Activated CD4-positive, CD25-positive, alpha-beta regulatory T cell treated with anti-CD3 and anti-CD28 coated beads, Interleukin-2, amount 50 U/mL, for 16 hours (primary cell): ENCODE data around the gene ARFGEF2.
"Not testable (repeated sequence)": the region's sequence is repeated elsewhere in the genome, so short reads cannot be mapped to it uniquely, and the experiment has no call there.

Experiments
- DNase-seq: peaks from one replicate; pipeline ENCODE4 v3.0.0-alpha.2; 2020; ENCODE audit warnings: low read depth, low spot score

The ARFGEF2 gene

GRCh38 chr20:48951646-48952045 lies 30.1 kb downstream of the ARFGEF2 start:
- no peak for DNase-seq

DNA sequence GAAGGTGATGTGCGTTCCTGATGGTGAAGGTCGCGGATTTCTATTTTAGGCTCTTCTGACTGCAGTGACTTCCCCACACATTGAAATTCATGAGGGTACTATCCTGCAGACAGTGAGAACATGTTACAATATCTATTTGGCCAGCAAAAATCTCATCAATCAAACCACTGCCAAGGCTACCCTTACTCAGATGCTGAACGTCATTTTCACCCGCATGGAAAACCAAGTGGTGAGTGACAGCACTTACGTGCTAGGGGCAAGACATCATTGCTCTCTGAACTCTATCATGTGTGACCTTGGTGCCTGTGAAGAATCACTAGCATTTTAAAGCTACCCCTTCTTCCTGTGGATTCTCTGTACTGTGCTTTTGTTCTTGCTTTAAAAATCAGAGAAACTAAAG lies 31.1 kb downstream of the ARFGEF2 start:
- no peak for DNase-seq

DNA sequence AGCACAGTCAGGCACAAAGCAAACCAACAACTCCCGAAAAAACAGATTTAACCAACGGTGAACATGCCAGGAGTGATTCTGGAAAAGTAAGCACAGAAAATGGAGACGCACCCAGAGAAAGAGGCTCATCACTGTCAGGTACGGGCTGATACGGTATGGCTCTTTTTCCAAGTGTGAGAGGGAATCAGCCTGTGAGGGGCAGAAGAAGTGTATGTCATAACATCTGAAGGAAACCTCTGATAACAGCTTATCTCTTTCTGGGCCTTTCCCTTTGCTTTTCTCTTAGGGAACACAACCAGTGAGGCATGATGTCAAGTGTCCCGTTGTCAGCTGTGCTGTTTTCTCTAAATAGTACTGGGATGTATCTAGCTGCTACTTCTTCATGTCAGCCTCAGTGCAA lies 32.1 kb downstream of the ARFGEF2 start:
- no peak for DNase-seq

- no peak for DNase-seq
Observed at GRCh38 chr20:48956052-48956451, 34.5 kb downstream of the ARFGEF2 start.

GRCh38 chr20:48957053-48957481 lies 35.6 kb downstream of the ARFGEF2 start:
- DNase-seq = no peak

DNA sequence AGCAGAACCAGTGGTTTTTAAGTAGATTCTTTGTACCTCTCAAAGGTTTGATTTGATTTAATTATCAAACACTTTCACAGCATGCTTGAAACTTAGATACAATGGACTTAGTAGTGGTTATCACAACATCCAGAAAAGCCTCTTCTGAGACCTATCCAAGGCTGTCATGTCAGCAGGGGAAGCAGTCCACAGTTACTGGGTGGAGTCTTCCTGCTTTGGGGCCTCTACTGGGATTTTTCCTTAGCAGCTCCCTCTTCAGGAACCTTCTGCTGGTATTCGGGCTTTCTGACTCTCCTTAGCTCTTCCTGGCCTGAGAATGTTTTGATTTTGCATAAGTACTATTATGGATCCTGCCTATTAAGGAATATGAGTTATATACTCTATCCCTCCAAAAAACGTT lies 36.0 kb downstream of the ARFGEF2 start:
- no peak for DNase-seq

DNA sequence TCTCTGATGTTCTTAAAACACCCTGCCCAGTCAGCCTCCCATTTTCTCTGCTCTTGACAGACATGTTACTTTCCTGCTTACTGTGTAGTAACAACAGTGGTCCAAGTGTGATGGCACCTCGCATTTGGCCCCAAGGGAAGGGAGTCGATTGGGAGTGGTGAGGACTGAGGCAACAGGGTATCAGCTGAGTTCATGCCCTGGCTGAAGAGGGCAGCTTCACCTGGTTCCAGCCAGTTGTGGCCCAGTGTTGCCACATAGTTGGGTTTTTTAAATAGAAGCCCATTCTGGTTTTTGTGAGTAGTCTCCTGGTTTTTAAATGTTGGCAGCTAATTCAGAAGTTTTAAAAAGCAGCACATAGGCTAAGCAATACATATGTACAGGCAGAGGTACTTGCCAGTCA lies 37.2 kb downstream of the ARFGEF2 start:
- DNase-seq = no peak

DNA sequence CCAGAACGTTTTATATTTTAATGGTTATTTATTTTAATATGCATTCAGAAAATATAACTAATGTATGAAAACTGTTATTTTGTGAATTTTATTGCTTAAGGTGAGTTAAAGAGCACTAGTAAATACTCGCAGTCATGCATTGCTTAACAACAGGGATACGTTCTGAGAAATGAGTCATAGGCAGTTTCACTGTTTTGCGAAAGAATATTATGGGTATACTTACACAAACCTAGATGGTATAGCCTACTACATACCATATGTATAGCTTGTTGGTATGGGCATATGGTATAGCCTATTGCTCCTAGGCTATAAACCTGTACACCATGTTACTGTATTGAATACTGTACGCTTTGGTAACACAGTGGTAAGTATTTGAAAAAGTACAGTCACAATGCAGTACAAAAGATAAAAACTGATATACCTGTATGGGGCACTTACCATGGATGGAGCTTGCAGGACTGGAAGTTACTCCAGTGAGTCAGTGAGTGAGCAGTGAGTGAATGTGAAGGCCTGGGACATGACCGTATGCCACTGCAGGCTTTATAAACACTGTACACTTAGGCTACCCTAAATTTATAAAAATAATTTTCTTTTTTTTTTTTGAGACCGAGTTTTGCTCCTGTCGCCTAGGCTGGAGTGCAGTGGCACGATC lies 38.5 kb downstream of the ARFGEF2 start:
- DNase-seq = no peak

DNA sequence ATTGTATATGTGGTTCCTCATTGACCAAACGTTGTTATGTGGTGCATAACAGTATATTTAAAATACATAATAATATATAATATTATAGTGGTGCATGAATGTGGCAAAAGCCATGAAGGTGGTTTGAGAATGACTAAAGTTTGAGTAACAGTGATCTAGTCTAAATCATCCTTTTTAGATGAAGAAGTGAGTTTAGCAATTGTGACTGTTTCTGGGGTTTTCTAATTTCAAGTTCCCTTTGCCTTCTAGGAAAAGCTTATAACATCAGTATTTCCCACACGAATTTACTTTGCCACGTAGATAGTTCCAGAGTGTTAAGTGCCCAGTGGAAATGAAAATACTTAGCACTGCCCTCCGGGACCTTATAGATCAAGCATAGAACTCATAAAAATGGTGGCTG lies 40.9 kb downstream of the ARFGEF2 start:
- DNase-seq = no peak

DNA sequence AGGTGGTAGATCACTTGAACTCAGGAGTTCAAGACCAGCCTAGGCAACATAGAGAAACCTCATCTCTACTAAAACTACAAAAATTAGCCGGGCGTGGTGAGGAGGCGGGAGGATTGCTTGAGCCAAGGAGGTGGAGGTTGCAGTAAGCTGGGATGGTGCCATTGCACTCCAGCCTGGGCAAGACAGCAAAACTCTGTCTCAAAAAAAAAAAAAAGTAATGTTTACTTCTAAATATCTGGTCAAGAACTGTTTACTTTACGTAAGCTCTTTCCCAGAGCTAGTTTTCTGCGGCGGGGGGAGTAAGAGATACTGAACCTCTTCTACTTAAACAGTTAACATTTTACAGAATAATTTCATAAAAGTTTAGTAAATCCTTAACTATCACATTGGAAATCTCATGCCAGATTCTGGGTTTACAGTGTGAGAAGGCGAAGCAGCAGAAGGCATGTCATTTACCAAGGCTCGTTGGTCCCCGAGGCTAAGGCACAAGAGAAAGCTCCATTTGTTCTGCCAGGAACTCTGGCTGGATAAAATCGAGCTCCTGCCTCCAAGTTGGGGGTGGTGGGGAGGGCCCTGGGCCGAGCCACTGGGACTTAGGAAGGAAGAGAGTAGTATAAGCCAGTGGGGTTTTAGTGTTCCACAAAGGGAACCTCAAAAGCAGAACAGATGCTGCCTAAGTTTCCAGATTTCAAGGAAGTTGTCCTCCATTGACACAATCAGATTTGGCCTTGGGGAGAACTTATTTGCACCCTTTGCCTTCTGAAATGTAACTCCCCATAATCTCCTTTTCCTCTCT lies 41.7 kb downstream of the ARFGEF2 start:
- no peak for DNase-seq

DNA sequence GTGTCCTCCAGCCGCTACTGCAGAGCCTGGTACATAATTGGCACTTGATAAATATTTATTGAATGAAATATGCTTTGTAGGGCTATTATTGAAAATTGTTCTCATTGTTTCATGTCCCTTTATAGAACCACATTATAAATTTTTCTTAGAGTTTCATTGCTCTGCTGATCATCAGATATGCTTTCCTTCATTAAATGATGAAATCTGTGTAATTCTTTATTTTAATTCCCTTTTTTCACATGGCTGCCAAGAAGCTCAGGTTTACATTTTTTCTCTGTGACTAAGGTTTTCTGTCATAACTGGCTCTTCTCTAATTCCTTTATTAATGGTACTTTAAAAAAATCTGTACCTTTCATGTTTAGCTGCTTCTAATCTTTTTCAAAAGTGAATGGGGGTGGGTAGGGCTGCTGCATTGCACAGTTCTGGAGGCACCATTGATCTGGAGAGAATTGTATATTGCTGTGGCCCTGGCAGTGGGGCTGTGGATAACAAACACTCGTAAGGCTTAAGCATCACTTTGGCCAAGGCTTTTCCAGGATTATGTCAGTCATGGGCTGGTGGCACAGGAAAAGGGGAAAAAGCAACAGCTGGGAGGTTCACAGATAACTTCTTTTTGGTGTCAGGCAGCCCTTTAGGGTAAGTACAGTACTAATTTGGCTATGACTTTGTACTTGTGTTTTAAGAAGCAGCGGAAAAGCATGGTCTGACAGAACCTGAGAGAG lies 43.8 kb downstream of the ARFGEF2 start:
- DNase-seq = no peak

DNA sequence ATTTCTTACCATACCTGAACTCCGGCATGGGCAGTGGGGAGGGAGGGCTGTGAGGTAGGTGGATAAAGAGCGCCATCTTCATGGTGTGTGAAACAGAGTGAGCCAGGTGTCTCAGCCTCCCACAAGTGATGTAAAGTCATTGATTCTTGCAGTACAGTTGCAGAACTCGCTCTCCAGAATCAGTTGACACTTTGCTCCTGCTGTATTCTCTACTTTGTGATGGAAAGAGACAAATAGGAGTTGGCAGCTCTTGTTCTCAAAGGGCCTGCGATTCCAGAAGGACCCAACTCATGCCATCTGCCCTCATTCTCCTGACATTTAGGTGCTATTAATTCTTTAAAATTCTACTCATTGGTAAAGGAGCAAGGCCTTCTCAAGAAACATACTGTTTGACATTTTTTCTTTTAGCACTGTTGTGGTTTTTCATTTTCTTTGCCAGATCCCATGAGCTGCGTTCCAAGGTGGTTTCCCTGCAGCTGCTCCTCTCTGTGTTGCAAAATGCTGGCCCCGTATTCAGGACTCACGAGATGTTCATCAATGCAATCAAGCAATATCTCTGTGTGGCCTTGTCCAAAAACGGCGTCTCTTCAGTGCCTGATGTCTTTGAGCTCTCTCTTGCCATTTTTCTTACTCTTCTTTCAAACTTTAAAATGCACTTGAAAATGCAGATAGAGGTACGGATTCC lies 49.3 kb downstream of the ARFGEF2 start:
- no peak for DNase-seq

- no peak for DNase-seq
Observed at GRCh38 chr20:48971956-48972355, 50.4 kb downstream of the ARFGEF2 start.

DNA sequence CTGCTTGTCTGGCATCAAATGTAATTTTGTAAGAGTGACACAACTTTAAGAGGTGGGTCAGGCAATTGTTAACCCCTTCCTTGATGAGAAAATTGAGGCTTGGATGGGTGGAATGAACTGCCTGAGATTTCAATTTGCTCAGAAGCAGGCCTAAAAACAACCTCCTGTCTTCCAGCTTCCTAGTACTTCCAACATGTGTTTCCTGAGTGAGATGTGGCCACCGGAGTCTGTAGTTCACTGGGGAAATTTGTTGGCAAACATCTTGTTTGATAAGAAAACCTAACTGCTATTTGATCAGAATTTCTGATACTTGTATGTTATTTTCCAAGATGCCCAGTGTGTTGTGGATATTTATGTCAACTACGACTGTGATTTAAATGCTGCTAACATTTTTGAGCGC lies 51.3 kb downstream of the ARFGEF2 start:
- DNase-seq = no peak

- DNase-seq = no peak
Observed at GRCh38 chr20:48975955-48976354, 54.4 kb downstream of the ARFGEF2 start.

- DNase-seq = not testable (repeated sequence)
Observed at GRCh38 chr20:48979980-48980379, 58.5 kb downstream of the ARFGEF2 start.

DNA sequence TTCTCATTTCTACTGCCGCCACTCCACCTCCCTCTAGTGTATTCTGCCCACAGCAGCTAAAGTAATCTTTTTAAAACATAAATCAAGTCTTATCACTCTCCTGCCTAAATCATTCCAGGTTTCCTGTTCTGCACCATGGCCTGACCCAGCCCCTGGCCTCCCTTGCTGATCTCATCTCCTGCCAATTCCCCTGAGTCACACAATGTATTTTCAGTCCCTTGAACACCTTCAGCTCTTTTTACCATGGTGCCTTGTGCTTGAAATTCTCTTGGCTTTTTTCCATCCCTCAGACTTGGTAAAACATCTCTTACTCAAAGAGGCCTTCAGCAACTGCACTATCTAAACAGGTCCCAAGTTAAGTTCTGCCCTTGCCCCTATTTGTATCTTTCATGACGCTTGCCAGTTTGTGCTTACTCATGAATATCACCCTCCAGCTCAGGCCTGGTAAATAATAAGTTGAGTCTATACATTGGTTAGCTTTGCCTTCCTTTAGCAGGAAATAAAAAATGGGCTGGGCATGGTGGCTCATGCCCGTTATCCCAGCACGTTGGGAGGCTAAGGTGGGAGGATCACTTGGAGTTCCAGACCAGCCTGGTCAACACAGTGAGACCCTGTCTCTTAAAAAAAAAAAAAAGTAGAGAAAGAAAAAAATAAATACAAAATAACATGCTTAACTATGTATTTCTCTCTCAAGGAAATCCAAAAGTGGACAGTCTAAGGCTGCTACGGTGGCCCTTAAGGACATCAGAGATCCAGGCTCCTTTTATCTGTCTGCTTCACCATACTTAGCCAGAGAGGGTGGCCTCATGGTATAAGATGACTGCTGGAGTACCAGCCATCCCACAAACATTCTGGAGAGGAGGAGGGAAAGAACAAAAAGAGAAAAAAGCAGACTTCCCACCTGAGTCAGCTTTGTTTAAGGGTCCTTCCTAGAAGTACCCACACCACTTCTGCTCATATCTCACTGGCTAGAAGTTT lies 62.2 kb downstream of the ARFGEF2 start:
- no peak for DNase-seq

DNA sequence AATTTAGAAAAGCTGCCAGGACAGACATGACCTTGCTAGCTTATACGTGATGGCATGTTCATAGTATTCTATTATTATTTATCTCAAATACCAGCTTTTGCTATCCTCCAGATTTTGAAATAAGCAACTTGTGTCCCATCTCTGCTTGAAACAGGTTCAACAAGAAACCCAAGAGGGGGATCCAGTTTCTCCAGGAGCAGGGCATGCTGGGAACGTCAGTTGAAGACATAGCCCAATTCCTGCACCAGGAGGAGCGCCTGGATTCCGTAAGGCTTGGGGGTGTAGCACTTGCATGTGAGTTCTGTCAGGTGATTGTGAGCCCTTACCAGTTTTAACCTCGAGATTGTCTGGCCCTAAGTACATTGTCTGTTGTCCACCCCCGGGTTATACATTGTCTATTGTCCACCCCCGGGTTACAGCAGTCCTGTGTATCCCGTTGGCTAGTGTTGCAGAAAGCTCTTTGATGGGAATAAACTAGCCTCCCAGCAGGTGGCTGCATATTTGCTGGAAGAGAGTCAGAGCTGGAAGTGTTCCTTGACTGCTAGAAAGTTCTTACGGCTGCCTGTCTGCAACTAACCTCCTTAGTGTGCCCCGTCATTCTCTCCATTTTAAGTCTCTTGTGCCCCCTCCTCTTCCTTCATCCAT lies 63.2 kb downstream of the ARFGEF2 start:
- no peak for DNase-seq

GRCh38 chr20:48986899-48987298 lies 65.4 kb downstream of the ARFGEF2 start:
- no peak for DNase-seq

DNA sequence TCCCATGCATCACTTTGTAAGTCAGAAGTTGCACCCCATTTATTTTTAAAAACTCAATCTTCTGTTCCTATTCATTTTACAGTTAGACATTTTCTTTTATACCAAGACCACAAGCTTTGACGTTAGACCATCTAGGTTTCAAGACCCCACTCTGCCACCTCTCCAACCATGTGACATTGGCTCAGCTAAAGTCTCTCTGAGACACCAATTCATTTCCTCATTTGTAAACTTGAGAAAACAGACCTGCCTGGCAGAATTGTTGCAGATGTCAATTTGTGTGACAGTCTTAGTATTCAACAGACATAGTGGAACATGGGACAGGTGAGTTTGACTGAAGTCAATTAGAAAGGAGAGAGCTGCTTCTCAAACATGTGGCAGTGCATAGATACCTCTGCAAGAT lies 69.0 kb downstream of the ARFGEF2 start:
- DNase-seq = no peak
